Neural crest cell (in vitro differentiated cells): ENCODE results near the gene IRF1. TPM values are rescaled to one million over a fixed set of nuclear protein-coding genes. Genes with fewer than 3 reads are reported as not detected.

ENCODE experiments used
- DNase-seq: peaks from one replicate; pipeline ENCODE4 v3.0.0; 2021; ENCODE audit warnings: low read depth, mixed read lengths, low spot score
- H3K27ac Mint-ChIP-seq: one replicate; pipeline ENCODE4 v1.8.0; 2021; ENCODE audit warnings: mild to moderate bottlenecking, mixed read lengths; ENCODE audit not compliant: unreplicated experiment
- H3K27me3 Mint-ChIP-seq: 2 replicates; pipeline ENCODE4 v1.8.0; 2021; ENCODE audit warnings: low read depth, mild to moderate bottlenecking, mixed read lengths
- H3K36me3 Mint-ChIP-seq: 2 replicates; pipeline ENCODE4 v1.8.0; 2021; ENCODE audit warnings: low read depth, mild to moderate bottlenecking, mixed read lengths
- H3K4me1 Mint-ChIP-seq: 2 replicates; pipeline ENCODE4 v1.8.0; 2021; ENCODE audit warnings: mixed read lengths
- H3K4me3 Mint-ChIP-seq: one replicate; pipeline ENCODE4 v1.8.0; 2021; ENCODE audit warnings: mild to moderate bottlenecking, mixed read lengths
- H3K9me3 Mint-ChIP-seq: 2 replicates; pipeline ENCODE4 v1.8.0; 2021; ENCODE audit warnings: mixed read lengths
- CTCF ChIP-seq: fragments of 200-600 bp; sonication (generic); conservative IDR thresholded peaks from 2 replicates; pipeline ENCODE4 v1.5.0; 2021; ENCODE audit warnings: antibody characterized with exemption, mild to moderate bottlenecking
- total RNA-seq: library from RNA; stranded (reverse); gene quantifications from 2 replicates; pipeline ENCODE4 v1.2.1, GENCODE V29; 2021

The IRF1 gene
- total RNA-seq, 1 donor from 2014 or later = 4.5 TPM

GRCh38 chr5:132458226-132458560, 32.4 kb downstream of the IRF1 start:
- H3K36me3 Mint-ChIP-seq = no peaks in the 10 kb centered on the region
- no peak overlapping the region for H3K4me3 Mint-ChIP-seq
- no peaks in the 10 kb centered on the region for H3K27me3 Mint-ChIP-seq
- no peak for TF ChIP-seq CTCF
- H3K27ac Mint-ChIP-seq = no peak overlapping the region
- H3K4me1 Mint-ChIP-seq = peaks cover 17% of the 10 kb centered on the region
- peaks cover 2% of the 10 kb centered on the region for H3K9me3 Mint-ChIP-seq
- DNase-seq = no peak

- Mint-ChIP-seq H3K4me3 (no peak overlapping the region), H3K27me3 (no peaks in the 10 kb centered on the region), H3K9me3 (peaks cover 2% of the 10 kb centered on the region), H3K36me3 (no peaks in the 10 kb centered on the region), H3K27ac (no peak overlapping the region), H3K4me1 (peaks cover 17% of the 10 kb centered on the region)
- no peak for TF ChIP-seq CTCF
- DNase-seq = no peak
Observed at GRCh38 chr5:132457371-132458225, 33.0 kb downstream of the IRF1 start.

GRCh38 chr5:132456987-132457361, 33.6 kb downstream of the IRF1 start:
- no peak for DNase-seq
- H3K36me3 Mint-ChIP-seq = no peaks in the 10 kb centered on the region
- H3K9me3 Mint-ChIP-seq = peaks cover 2% of the 10 kb centered on the region
- TF ChIP-seq CTCF = no peak
- H3K4me3 Mint-ChIP-seq = no peak overlapping the region
- H3K4me1 Mint-ChIP-seq = peaks cover 17% of the 10 kb centered on the region
- no peak overlapping the region for H3K27ac Mint-ChIP-seq
- H3K27me3 Mint-ChIP-seq = no peaks in the 10 kb centered on the region

GRCh38 chr5:132456296-132456986, 34.1 kb downstream of the IRF1 start:
- no peaks in the 10 kb centered on the region for H3K27me3 Mint-ChIP-seq
- peak overlapping the region; percentile 37 for H3K27ac Mint-ChIP-seq
- peaks cover 2% of the 10 kb centered on the region for H3K9me3 Mint-ChIP-seq
- H3K36me3 Mint-ChIP-seq = no peaks in the 10 kb centered on the region
- DNase-seq = no peak
- peaks cover 13% of the 10 kb centered on the region for H3K4me1 Mint-ChIP-seq
- H3K4me3 Mint-ChIP-seq = no peak overlapping the region
- TF ChIP-seq CTCF = no peak

- TF ChIP-seq CTCF = no peak
- DNase-seq = no peak
- peaks cover 13% of the 10 kb centered on the region for H3K4me1 Mint-ChIP-seq
- H3K27ac Mint-ChIP-seq = peak overlapping the region; percentile 78
- H3K4me3 Mint-ChIP-seq = no peak overlapping the region
- no peaks in the 10 kb centered on the region for H3K36me3 Mint-ChIP-seq
- H3K9me3 Mint-ChIP-seq = peaks cover 2% of the 10 kb centered on the region
- H3K27me3 Mint-ChIP-seq = no peaks in the 10 kb centered on the region
Observed at GRCh38 chr5:132455614-132456115, 34.9 kb downstream of the IRF1 start.
